ENCODE data around the gene ST6GAL1. TPM values are rescaled to one million over a fixed set of nuclear protein-coding genes. Genes with fewer than 3 reads are reported as not detected.

Gene ST6GAL1
- total and polyA plus RNA-seq, 2 experiments from 2014 or later, result 17.6 to 65.1 TPM

- TF ChIP-seq, protein P1, sequence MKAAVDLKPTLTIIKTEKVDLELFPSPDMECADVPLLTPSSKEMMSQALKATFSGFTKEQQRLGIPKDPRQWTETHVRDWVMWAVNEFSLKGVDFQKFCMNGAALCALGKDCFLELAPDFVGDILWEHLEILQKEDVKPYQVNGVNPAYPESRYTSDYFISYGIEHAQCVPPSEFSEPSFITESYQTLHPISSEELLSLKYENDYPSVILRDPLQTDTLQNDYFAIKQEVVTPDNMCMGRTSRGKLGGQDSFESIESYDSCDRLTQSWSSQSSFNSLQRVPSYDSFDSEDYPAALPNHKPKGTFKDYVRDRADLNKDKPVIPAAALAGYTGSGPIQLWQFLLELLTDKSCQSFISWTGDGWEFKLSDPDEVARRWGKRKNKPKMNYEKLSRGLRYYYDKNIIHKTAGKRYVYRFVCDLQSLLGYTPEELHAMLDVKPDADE (IDR thresholded peaks at IDR 0.05), result no peak
- TF ChIP-seq STAT1 (IDR thresholded peaks at IDR 0.05; ENCODE audit: unreplicated experiment) (no peak), ZNF114 (CRISPR knock-in tag; IDR thresholded peaks at IDR 0.05) (no peak), CREB1 (CRISPR knock-in tag; IDR thresholded peaks at IDR 0.05; ENCODE audit: low read depth) (no peak), EZH2 (IDR thresholded peaks at IDR 0.05; ENCODE audit: low read depth, unreplicated experiment) (no peak), JUNB (IDR thresholded peaks at IDR 0.05; ENCODE audit: unreplicated experiment) (no peak), ZNF331 (CRISPR knock-in tag; IDR thresholded peaks at IDR 0.05; ENCODE audit: low read depth) (no peak), NANOG (IDR thresholded peaks at IDR 0.05; ENCODE audit: borderline replicate concordance) (no peak)
- TF ChIP-seq, protein P2, sequence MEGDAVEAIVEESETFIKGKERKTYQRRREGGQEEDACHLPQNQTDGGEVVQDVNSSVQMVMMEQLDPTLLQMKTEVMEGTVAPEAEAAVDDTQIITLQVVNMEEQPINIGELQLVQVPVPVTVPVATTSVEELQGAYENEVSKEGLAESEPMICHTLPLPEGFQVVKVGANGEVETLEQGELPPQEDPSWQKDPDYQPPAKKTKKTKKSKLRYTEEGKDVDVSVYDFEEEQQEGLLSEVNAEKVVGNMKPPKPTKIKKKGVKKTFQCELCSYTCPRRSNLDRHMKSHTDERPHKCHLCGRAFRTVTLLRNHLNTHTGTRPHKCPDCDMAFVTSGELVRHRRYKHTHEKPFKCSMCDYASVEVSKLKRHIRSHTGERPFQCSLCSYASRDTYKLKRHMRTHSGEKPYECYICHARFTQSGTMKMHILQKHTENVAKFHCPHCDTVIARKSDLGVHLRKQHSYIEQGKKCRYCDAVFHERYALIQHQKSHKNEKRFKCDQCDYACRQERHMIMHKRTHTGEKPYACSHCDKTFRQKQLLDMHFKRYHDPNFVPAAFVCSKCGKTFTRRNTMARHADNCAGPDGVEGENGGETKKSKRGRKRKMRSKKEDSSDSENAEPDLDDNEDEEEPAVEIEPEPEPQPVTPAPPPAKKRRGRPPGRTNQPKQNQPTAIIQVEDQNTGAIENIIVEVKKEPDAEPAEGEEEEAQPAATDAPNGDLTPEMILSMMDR (conservative IDR thresholded peaks at IDR 0.05; ENCODE audit: low read depth in 2 of 2), result no peak
Measured at GRCh38 chr3:186915806-186916796, 14.2 kb upstream of the ST6GAL1 start (continued).

- Histone ChIP-seq H3K27me3 (ENCODE audit: insufficient read depth) (no peaks in the 10 kb centered on the region), H4K20me1 (replicated peaks; ENCODE audit: insufficient read depth) (no peaks in the 10 kb centered on the region), H2AFZ (no peak overlapping the region), H3K9me2 (ENCODE audit: insufficient read depth) (no peaks in the 10 kb centered on the region), H3K36me3 (ENCODE audit: insufficient read depth) (no peaks in the 10 kb centered on the region), H3K4me3 (no peak overlapping the region), H3F3A (replicated peaks; ENCODE audit: low read depth) (no peaks in the 10 kb centered on the region), H3K27ac (ENCODE audit: low read depth) (no peak overlapping the region), H3K4me2 (no peak overlapping the region), H3K79me2 (replicated peaks; ENCODE audit: insufficient read depth) (no peaks in the 10 kb centered on the region), H3K4me1 (ENCODE audit: insufficient read depth) (no peaks in the 10 kb centered on the region)
- no peaks in the 10 kb centered on the region for H3K9me3 Mint-ChIP-seq
- no peak overlapping the region for H3K27ac Mint-ChIP-seq
- H3K27me3 Mint-ChIP-seq (ENCODE audit: insufficient read depth, low read depth, poor library complexity), result peaks cover 5% of the 10 kb centered on the region
- H3K4me1 Mint-ChIP-seq, result no peaks in the 10 kb centered on the region
- H3K4me3 Mint-ChIP-seq, result no peak overlapping the region
- DNase-seq (ENCODE audit: low spot score), result no peak
- no peak for ATAC-seq
- no peaks in the 10 kb centered on the region for H3K36me3 Mint-ChIP-seq (ENCODE audit: low read depth)
- TF ChIP-seq NANOG (IDR thresholded peaks at IDR 0.05; ENCODE audit: borderline replicate concordance), result no peak
- no peak for TF ChIP-seq POLR2AphosphoS5 (IDR thresholded peaks at IDR 0.05; ENCODE audit: low read depth)
- TF ChIP-seq, protein P1 (IDR thresholded peaks at IDR 0.05), result no peak
- TF ChIP-seq ZNF114 (CRISPR knock-in tag; IDR thresholded peaks at IDR 0.05), result no peak
- no peak for TF ChIP-seq EZH2phosphoT487 (IDR thresholded peaks at IDR 0.05; ENCODE audit: unreplicated experiment)
- TF ChIP-seq CREB1 (CRISPR knock-in tag; IDR thresholded peaks at IDR 0.05; ENCODE audit: low read depth), result no peak
- TF ChIP-seq EZH2 (IDR thresholded peaks at IDR 0.05; ENCODE audit: low read depth, unreplicated experiment), result no peak
- no peak for TF ChIP-seq STAT1 (IDR thresholded peaks at IDR 0.05; ENCODE audit: unreplicated experiment)
- no peak for TF ChIP-seq ZNF331 (CRISPR knock-in tag; IDR thresholded peaks at IDR 0.05; ENCODE audit: low read depth)
- TF ChIP-seq, protein P2 (conservative IDR thresholded peaks at IDR 0.05; ENCODE audit: low read depth in 2 of 2), result no peak
Measured at GRCh38 chr3:186917512-186918312, 12.6 kb upstream of the ST6GAL1 start.
